ENCODE data around the gene BRSK1. TPM values are rescaled to one million over a fixed set of nuclear protein-coding genes. Genes with fewer than 3 reads are reported as not detected.

BRSK1 gene
- total and polyA plus RNA-seq, 3 donors from 2014 or later, result 12.8 to 20.7 (median 14.9) TPM

GRCh38 chr19:55248704-55249103 is 35.1 kb upstream of the BRSK1 start:
- Histone ChIP-seq H3K9me3 (no peaks in the 10 kb centered on the region), H3K36me3 (ENCODE audit: low read depth, missing control alignments) (no peaks in the 10 kb centered on the region), H3K27me3 (no peaks in the 10 kb centered on the region), H3K4me1 (peaks cover 8% of the 10 kb centered on the region), H3K27ac (no peak overlapping the region), H3K4me3 (no peak overlapping the region)
- no peak for TF ChIP-seq POLR2A (IDR thresholded peaks at IDR 0.05)
- TF ChIP-seq CTCF (IDR thresholded peaks at IDR 0.05), result no peak
- intact Hi-C loops (cut with DNase I; ENCODE audit: low total_unique reads), result no loop called here
- no peak for DNase-seq
- 77 to 82% methylated on average over 6 to 9 of the region's 9 CpGs for WGBS, 2 donors

GRCh38 chr19:55249841-55250240 is 34.0 kb upstream of the BRSK1 start:
- TF ChIP-seq CTCF (IDR thresholded peaks at IDR 0.05) (no peak), POLR2A (IDR thresholded peaks at IDR 0.05) (no peak)
- Histone ChIP-seq H3K9me3 (no peaks in the 10 kb centered on the region), H3K36me3 (ENCODE audit: low read depth, missing control alignments) (no peaks in the 10 kb centered on the region), H3K27ac (no peak overlapping the region), H3K27me3 (no peaks in the 10 kb centered on the region), H3K4me3 (no peak overlapping the region), H3K4me1 (peaks cover 15% of the 10 kb centered on the region)
- no peak for DNase-seq
- intact Hi-C loops (cut with DNase I; ENCODE audit: low total_unique reads), result no loop called here
- WGBS, 2 donors, result 92 to 98% methylated on average over 7 to 11 of the region's 11 CpGs

GRCh38 chr19:55250262-55251036 is 33.3 kb upstream of the BRSK1 start:
- peaks cover 20% of the 10 kb centered on the region for H3K4me1 ChIP-seq
- no peaks in the 10 kb centered on the region for H3K27me3 ChIP-seq
- no peaks in the 10 kb centered on the region for H3K36me3 ChIP-seq (ENCODE audit: low read depth, missing control alignments)
- H3K4me3 ChIP-seq, result no peak overlapping the region
- TF ChIP-seq CTCF (IDR thresholded peaks at IDR 0.05), result no peak
- TF ChIP-seq POLR2A (IDR thresholded peaks at IDR 0.05), result no peak
- intact Hi-C loops (cut with DNase I; ENCODE audit: low total_unique reads), result no loop called here
- no peaks in the 10 kb centered on the region for H3K9me3 ChIP-seq
- 88 to 89% methylated on average over 13 to 18 of the region's 18 CpGs for WGBS, 2 donors
- H3K27ac ChIP-seq, result no peak overlapping the region
- no peak for DNase-seq

- WGBS, 2 donors, result 71 to 85% methylated on average over 19 of the region's 19 CpGs
- Histone ChIP-seq H3K4me3 (no peak overlapping the region), H3K27me3 (no peaks in the 10 kb centered on the region), H3K4me1 (peaks cover 30% of the 10 kb centered on the region), H3K27ac (no peak overlapping the region), H3K36me3 (ENCODE audit: low read depth, missing control alignments) (no peaks in the 10 kb centered on the region), H3K9me3 (no peaks in the 10 kb centered on the region)
- intact Hi-C loops (cut with DNase I; ENCODE audit: low total_unique reads), result no loop called here
- TF ChIP-seq CTCF (IDR thresholded peaks at IDR 0.05) (no peak), POLR2A (IDR thresholded peaks at IDR 0.05) (no peak)
- DNase-seq, result no peak
These were observed 32.3 kb upstream of the BRSK1 start for GRCh38 chr19:55251341-55252081.

All from testis (tissue), 3 donors.